Activated CD8-positive, alpha-beta T cell treated with anti-CD3 and anti-CD28 coated beads for 36 hours (primary cell): Measurements from ENCODE around the gene SLC2A2. TPM values are rescaled to one million over a fixed set of nuclear protein-coding genes. Genes with fewer than 3 reads are reported as not detected.

Experiments used
- ATAC-seq: fragments of 200-7000 bp; cut with Tn5 transposase; one replicate; pipeline ENCODE4 v1.10.0; 2021; ENCODE audit warnings: mild to moderate bottlenecking, moderate library complexity
- CTCF ChIA-PET: fragments of 350-600 bp; sonication (Branson Sonifier 250); formaldehyde crosslinking; loops from one replicate; lab custom pipeline; 2021; ENCODE audit warnings: antibody characterized with exemption; lab: Charles Lee
- POLR2A ChIA-PET: fragments of 350-600 bp; sonication (Branson Sonifier 250); formaldehyde crosslinking; loops from one replicate; lab custom pipeline; 2021; ENCODE audit warnings: antibody characterized with exemption; lab: Charles Lee
- DNase-seq: peaks from one replicate; pipeline ENCODE4 v3.0.0-alpha.2; 2020
- H3K27ac Mint-ChIP-seq: one replicate; pipeline ENCODE4 v1.8.0; 2021; ENCODE audit warnings: mild to moderate bottlenecking, mixed read lengths
- H3K27me3 Mint-ChIP-seq: one replicate; pipeline ENCODE4 v1.8.0; 2021; ENCODE audit warnings: mixed read lengths
- H3K36me3 Mint-ChIP-seq: one replicate; pipeline ENCODE4 v1.8.0; 2021; ENCODE audit warnings: low read depth, mixed read lengths
- H3K4me1 Mint-ChIP-seq: one replicate; pipeline ENCODE4 v1.8.0; 2021; ENCODE audit warnings: low read depth, mixed read lengths
- H3K4me3 Mint-ChIP-seq: one replicate; pipeline ENCODE4 v1.8.0; 2021; ENCODE audit warnings: mild to moderate bottlenecking, moderate library complexity, mixed read lengths
- H3K9me3 Mint-ChIP-seq: one replicate; pipeline ENCODE4 v1.8.0; 2021; ENCODE audit warnings: mixed read lengths
- intact Hi-C: fragments of 100-400 bp; cut with micrococcal nuclease; formaldehyde crosslinking; loops from one replicate; pipeline ENCODE4 v1.10.0; 2022
- total RNA-seq, 2 experiments: library from RNA; stranded (reverse); gene quantifications; one replicate each; pipeline ENCODE4 v1.2.3, GENCODE V29; 2021
- TF ChIP-seq, protein P1 (sequence below): fragments of 200-600 bp; IDR thresholded peaks from one replicate; pipeline ENCODE4 v1.8.0; 2022; ENCODE audit warnings: antibody characterized with exemption, mild to moderate bottlenecking

The SLC2A2 gene
- total RNA-seq, 2 experiments from 2014 or later, result not detected

DNA sequence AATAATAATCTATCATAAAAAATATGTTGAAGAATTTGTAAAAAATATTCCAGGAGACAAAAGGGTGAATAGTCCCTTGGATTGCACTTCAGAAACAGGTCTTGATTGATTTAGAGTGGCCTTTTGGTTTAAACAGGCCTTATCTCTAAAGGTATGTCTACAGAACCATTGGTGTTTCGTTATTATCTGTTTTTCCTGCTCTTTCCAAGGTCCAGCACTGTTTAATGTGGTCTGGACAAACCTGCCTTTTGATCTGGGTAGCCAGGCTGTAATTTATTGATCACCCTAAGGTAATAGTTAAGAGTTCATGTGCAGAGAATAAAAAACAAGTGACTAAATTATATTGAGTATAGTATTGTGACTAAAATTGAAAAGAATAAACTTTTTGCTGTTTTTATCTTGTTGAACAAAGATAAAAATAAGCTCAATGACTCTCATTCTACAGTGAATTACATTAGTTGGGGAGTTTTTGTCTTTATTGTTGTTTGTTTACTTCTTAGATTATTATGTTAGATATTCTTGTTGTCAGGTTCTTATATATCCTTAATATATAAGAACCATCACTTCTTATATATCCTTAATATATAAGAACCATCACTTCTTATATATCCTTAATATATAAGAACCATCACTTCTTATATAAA is 25.1 kb downstream of the SLC2A2 start:
- H3K9me3 Mint-ChIP-seq, result no peaks in the 10 kb centered on the region
- ATAC-seq, result no peak
- intact Hi-C loops, result no loop called here
- no peak overlapping the region for H3K4me3 Mint-ChIP-seq
- H3K36me3 Mint-ChIP-seq, result no peaks in the 10 kb centered on the region
- ChIA-PET CTCF (no interaction called here), POLR2A (interaction anchor here (0.6 kb wide), 1 partner anchor 22 kb away, joined by 3 read pairs; no protein-coding TSS in a partner anchor)
- no peak overlapping the region for H3K27ac Mint-ChIP-seq
- no peak for DNase-seq
- H3K27me3 Mint-ChIP-seq, result no peaks in the 10 kb centered on the region
- TF ChIP-seq, protein P1, sequence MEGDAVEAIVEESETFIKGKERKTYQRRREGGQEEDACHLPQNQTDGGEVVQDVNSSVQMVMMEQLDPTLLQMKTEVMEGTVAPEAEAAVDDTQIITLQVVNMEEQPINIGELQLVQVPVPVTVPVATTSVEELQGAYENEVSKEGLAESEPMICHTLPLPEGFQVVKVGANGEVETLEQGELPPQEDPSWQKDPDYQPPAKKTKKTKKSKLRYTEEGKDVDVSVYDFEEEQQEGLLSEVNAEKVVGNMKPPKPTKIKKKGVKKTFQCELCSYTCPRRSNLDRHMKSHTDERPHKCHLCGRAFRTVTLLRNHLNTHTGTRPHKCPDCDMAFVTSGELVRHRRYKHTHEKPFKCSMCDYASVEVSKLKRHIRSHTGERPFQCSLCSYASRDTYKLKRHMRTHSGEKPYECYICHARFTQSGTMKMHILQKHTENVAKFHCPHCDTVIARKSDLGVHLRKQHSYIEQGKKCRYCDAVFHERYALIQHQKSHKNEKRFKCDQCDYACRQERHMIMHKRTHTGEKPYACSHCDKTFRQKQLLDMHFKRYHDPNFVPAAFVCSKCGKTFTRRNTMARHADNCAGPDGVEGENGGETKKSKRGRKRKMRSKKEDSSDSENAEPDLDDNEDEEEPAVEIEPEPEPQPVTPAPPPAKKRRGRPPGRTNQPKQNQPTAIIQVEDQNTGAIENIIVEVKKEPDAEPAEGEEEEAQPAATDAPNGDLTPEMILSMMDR, result no peak
- H3K4me1 Mint-ChIP-seq, result no peaks in the 10 kb centered on the region

GRCh38 chr3:171000281-171000680 is 26.2 kb downstream of the SLC2A2 start:
- DNase-seq (no peak), ATAC-seq (no peak)
- H3K4me1 Mint-ChIP-seq, result no peaks in the 10 kb centered on the region
- CTCF ChIA-PET, result no interaction called here
- no peaks in the 10 kb centered on the region for H3K36me3 Mint-ChIP-seq
- POLR2A ChIA-PET, result no interaction called here
- no peaks in the 10 kb centered on the region for H3K27me3 Mint-ChIP-seq
- H3K27ac Mint-ChIP-seq, result no peak overlapping the region
- TF ChIP-seq, protein P1, result no peak
- no peaks in the 10 kb centered on the region for H3K9me3 Mint-ChIP-seq
- intact Hi-C loops, result no loop called here
- no peak overlapping the region for H3K4me3 Mint-ChIP-seq

DNA sequence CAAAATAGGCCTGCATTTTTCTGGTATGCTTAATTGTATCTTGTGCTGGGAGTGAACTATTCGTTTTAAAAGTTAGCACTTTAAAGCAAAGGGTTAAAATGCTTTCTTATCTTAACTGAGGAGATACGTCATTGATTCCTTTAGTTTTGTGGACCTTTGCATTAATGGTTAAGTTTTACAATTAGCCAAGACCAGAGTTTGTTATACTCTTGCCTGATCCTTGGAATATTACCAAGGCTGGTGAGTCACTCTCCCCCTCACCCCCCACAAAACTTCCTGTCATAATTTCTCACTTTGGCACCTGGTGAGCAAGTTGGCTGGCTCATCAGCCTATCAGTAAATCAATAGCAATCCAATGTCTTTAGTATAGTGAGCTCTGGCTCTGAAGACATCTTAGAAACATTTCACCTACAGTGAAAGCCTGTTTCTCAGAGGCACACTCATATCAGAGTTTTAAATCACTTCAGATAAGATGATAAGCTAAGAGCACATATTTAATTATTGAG is 26.7 kb downstream of the SLC2A2 start:
- intact Hi-C loops, result no loop called here
- no peaks in the 10 kb centered on the region for H3K27me3 Mint-ChIP-seq
- ChIA-PET POLR2A (no interaction called here), CTCF (no interaction called here)
- TF ChIP-seq, protein P1, result no peak
- no peak overlapping the region for H3K4me3 Mint-ChIP-seq
- no peak overlapping the region for H3K27ac Mint-ChIP-seq
- ATAC-seq (no peak), DNase-seq (no peak)
- H3K4me1 Mint-ChIP-seq, result no peaks in the 10 kb centered on the region
- no peaks in the 10 kb centered on the region for H3K36me3 Mint-ChIP-seq
- H3K9me3 Mint-ChIP-seq, result no peaks in the 10 kb centered on the region

DNA sequence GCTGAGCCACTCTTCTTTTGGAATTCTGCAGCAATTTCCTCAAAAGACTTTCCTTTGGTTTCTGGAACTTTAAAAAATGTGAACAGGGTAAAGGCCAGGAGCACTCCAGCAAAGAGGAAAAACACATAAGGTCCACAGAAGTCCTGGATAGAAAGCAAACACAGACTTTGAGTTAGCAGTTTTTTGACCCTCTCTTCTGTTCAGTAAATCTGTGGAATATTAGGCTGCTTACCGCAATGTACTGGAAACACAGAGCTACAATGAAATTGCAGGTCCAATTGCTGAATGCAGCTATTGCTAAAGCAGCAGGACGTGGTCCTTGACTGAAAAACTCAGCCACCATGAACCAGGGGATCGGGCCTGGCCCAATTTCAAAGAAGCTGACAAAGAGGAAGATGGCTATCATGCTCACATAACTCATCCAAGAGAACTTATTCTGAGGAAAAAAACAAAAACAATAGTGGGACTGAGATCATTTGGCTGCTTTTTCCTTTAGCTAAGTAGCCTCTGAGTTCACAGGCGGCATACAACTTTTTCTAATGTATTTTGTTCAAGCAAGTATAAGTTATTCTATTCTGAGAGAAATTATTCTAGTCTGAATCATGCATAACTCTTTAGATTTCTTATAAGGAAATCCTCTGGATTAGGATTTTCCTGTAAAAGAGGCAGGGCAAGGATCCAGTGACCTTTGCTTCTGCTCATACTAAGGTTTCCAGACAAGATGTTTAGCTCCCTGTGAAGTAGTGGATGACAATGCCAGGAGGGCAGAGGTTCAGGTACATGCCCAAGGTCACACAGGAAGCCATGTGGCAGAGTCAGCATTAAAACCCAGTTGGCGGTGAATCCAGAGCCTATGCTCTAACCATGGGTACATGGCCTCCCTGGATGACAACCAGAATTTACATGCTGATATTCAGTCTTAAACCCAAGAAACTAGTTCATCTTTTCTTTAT is 28.3 kb downstream of the SLC2A2 start:
- Mint-ChIP-seq H3K4me3 (no peak overlapping the region), H3K9me3 (no peaks in the 10 kb centered on the region), H3K27me3 (no peaks in the 10 kb centered on the region), H3K27ac (no peak overlapping the region), H3K4me1 (no peaks in the 10 kb centered on the region), H3K36me3 (no peaks in the 10 kb centered on the region)
- intact Hi-C loops, result no loop called here
- TF ChIP-seq, protein P1, result no peak
- ATAC-seq (no peak), DNase-seq (no peak)
- CTCF ChIA-PET, result interaction anchor here (1.1 kb wide), 1 partner anchor 33 kb away, joined by 3 read pairs; no protein-coding TSS in a partner anchor
- POLR2A ChIA-PET, result no interaction called here
